Measurements from ENCODE around the gene ATP5F1C. TPM values are rescaled to one million over a fixed set of nuclear protein-coding genes. Genes with fewer than 3 reads are reported as not detected.
A peak's percentile ranks its signal among the peaks of the same experiment; 100 is the strongest.

Gene ATP5F1C
- total RNA-seq, 1 donor from 2014 or later: 767 TPM

- no peak for DNase-seq
- peak; percentile 67 for ATAC-seq (ENCODE audit: poor library complexity)
- intact Hi-C loops (cut with DNase I): no loop called here
Observed at GRCh38 chr10:7826971-7827370, 39.0 kb downstream of the ATP5F1C start.

GRCh38 chr10:7829289-7829834 lies 41.4 kb downstream of the ATP5F1C start:
- intact Hi-C loops (cut with DNase I): no loop called here
- no peak for DNase-seq
- no peak for ATAC-seq (ENCODE audit: poor library complexity)

- intact Hi-C loops (cut with DNase I): no loop called here
- ATAC-seq (ENCODE audit: poor library complexity) (no peak), DNase-seq (no peak)
Observed at GRCh38 chr10:7832060-7832459, 44.1 kb downstream of the ATP5F1C start.

GRCh38 chr10:7833210-7833609 lies 45.2 kb downstream of the ATP5F1C start:
- intact Hi-C loops (cut with DNase I): no loop called here
- ATAC-seq (ENCODE audit: poor library complexity) (no peak), DNase-seq (no peak)

- intact Hi-C loops (cut with DNase I): no loop called here
- ATAC-seq (ENCODE audit: poor library complexity) (no peak), DNase-seq (no peak)
Observed at GRCh38 chr10:7834262-7834661, 46.3 kb downstream of the ATP5F1C start.

GRCh38 chr10:7836571-7836970 lies 48.6 kb downstream of the ATP5F1C start:
- no peak for DNase-seq
- intact Hi-C loops (cut with DNase I): no loop called here

GRCh38 chr10:7846591-7846990 lies 58.6 kb downstream of the ATP5F1C start:
- DNase-seq: no peak
- ATAC-seq (ENCODE audit: poor library complexity): no peak
- intact Hi-C loops (cut with DNase I): no loop called here

More at GRCh38 chr10:7836571-7836970, 48.6 kb downstream of the ATP5F1C start:
- no peak for ATAC-seq (ENCODE audit: poor library complexity)

GRCh38 chr10:7853226-7853842 lies 65.4 kb downstream of the ATP5F1C start:
- ATAC-seq (ENCODE audit: poor library complexity): no peak
- intact Hi-C loops (cut with DNase I): no loop called here
- DNase-seq: no peak

- intact Hi-C loops (cut with DNase I): no loop called here
- no peak for ATAC-seq (ENCODE audit: poor library complexity)
- DNase-seq: no peak
Observed at GRCh38 chr10:7853890-7854289, 65.9 kb downstream of the ATP5F1C start.

- ATAC-seq (ENCODE audit: poor library complexity) (no peak), DNase-seq (no peak)
- intact Hi-C loops (cut with DNase I): no loop called here
Observed at GRCh38 chr10:7855205-7855604, 67.2 kb downstream of the ATP5F1C start.

GRCh38 chr10:7856678-7857077 lies 68.7 kb downstream of the ATP5F1C start:
- intact Hi-C loops (cut with DNase I): no loop called here
- no peak for ATAC-seq (ENCODE audit: poor library complexity)

GRCh38 chr10:7857262-7857661 lies 69.3 kb downstream of the ATP5F1C start:
- DNase-seq (no peak), ATAC-seq (ENCODE audit: poor library complexity) (no peak)
- intact Hi-C loops (cut with DNase I): no loop called here

More at GRCh38 chr10:7856678-7857077, 68.7 kb downstream of the ATP5F1C start:
- DNase-seq: no peak

Other genes starting within 250 kb of the ATP5F1C start
- 8.5 TPM for gene ITIH5, start 121.2 kb upstream of the ATP5F1C start, total RNA-seq
- not detected for gene ITIH2, start 84.9 kb upstream of the ATP5F1C start, total RNA-seq
- gene KIN, start 184 bp upstream of the ATP5F1C start, total RNA-seq: 6.9 TPM
- 10.4 TPM for gene TAF3, start 30.3 kb downstream of the ATP5F1C start, total RNA-seq

Data from Right ventricle myocardium superior (tissue), 1 donor.